Raji (cell line): Measurements from ENCODE around the gene GADD45GIP1.

Experiments used
- POLR2A ChIP-seq: IDR thresholded peaks from 2 replicates; pipeline ENCODE4 v1.6.1; 2011; ENCODE audit warnings: low read depth, low read length, control low read depth; ENCODE audit not compliant: insufficient read depth

GADD45GIP1 gene

DNA sequence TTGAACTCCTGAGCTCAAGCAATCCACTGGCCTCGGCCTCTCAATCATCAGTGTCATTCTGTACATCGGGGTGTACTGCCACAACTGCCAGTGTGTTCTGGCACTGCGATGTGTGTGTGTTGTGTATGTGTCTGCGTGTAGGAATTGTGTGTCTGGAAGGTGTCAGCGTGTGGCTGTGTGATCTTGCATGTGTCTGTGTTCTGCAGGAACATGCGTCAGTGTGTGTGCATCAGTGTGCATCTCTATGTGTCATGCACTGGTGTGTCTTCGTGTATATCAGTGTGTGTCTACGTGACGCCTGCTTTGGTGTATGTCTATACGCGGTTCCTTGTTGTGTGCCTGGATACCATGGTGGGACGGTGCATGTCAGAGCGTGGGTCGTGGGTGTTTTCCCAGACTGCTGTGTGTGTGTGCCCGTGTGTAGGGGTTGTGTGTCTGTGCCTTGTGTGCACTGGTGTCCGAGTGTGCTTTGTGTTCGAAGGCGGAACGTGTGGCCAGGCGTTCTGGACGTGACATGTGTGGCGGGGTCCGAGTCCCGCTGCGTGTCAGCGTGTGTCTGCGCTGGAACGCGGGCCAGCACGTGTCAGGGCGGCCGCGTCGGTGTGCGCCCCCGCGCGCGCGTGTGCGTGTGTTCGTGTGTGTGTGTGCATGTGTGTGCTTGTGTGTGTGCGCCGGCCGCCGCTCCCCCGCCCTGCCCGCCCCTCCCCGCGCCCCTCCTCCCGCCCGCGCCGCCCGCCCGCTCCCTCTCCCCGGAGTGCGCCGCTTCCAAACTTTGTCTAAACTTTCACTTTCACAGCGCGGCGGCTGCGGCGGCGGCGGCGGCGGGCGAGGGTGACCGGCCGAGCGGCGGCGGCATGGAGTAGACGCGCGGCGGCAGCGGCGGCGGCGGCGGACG, 37.9 kb upstream of the GADD45GIP1 start, which contains the start of gene NFIX:
Gene NFIX (plus strand): TSS at position 775 of the 895 bp plus-strand sequence. CDS start 363 bp downstream, outside the sequence.
- TF ChIP-seq POLR2A: no peak

DNA sequence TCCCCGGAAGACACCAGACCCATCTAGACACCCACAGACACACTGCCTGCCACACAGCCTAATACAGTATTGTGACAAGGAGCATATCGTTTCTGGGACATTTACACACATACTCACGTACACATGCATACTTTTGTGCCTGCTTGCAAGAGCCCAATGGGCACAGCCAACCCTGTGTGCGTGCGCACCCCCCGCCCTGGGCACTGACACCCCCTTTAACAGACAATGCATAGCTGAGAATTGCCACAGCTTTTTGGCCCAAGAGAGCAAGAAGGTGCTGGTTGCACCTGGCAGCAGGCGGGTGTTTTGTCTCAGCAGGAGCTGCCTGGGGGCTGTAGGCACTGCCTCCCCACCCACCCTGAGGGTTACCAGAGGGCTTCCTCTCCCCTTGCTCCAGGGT, 36.5 kb upstream of the GADD45GIP1 start:
- TF ChIP-seq POLR2A: no peak

DNA sequence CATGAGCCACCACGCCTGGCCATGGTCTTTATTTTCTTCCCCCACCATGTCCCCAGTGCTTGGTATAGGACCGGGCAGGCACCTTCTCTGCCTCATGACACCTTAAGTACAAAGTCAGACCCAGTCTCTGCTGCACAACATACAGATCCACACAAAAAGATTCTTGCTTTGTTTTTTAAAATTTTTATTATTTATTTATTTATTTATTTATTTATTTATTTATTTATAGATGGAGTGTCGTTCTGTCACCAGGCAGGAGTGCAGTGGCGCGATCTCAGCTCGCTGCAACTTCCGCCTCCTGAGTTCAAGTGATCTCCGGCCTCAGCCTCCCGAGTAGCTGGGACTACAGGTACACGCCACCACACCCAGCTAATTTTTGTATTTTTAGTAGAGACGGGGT, 35.7 kb upstream of the GADD45GIP1 start:
- no peak for TF ChIP-seq POLR2A

DNA sequence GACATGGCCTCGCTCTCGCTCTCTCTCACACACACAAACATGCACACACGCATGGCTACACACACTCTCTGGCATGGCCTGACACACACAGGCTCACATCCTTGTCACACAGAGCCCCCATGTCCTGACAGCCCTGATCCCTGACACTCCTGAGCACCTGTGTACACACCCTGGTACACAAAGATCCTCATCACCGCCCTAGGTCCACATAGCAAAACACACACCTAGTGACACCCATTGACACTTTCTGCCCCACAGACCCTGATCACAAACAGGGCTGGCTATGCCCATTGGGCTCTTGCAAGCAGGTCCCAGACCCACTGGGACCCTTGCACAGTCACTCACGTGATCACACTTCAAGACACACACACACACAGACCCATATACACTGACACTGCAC, 34.3 kb upstream of the GADD45GIP1 start:
- TF ChIP-seq POLR2A: no peak

DNA sequence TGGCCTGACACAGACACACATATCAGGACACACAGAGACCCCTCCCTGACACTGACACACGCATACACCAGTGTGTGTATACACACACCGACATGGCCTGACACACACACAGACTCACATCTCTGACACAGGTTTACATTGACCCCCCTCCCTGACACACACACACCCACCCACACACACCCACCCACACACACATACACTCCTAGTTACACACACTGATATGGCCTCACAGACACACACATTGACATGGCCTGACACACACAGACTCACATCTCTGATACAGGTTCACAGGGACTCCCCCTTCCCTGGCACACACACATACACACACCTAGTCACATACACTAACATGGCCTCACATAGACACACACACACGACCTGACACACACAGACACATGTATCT, 33.8 kb upstream of the GADD45GIP1 start:
- no peak for TF ChIP-seq POLR2A

DNA sequence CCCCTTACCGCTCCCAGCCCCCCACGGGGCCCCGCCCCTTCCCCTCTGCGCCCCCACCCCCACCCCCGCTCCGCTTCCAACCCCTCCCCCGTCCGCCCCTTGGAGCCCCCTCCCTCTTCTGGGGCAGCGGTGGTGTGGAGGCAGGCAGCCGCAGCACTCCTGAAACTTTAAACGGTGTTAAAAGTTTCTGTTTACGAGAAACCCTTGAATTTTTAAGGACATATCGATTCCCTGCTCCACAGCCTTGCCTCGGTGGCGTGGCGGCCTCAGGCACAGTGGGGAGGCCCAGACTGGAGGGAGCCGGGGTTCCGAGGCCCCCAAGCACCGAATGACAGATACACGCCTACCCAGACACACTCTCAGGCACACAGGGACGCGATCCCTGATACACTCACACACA, 33.4 kb upstream of the GADD45GIP1 start:
- no peak for TF ChIP-seq POLR2A

DNA sequence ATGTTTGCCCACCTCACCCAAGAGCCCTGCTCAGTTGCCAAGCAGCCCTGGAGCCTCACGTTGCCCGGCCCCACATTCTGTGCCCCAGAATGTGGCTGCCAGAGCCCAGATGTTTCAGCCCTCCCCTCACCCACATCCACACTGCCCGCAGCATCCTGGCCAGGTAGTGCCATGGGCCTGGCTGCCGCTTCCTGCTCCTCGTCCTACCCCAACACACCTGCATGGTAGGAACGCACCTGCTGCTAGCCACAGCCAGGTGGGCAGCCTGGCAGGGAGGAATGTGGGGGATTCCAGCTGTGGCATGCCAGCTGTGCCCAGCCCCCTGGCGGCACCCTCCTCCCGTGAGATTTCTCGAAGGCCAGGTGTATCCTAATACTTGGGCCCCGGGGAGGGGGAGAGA, 30.8 kb upstream of the GADD45GIP1 start:
- no peak for TF ChIP-seq POLR2A

DNA sequence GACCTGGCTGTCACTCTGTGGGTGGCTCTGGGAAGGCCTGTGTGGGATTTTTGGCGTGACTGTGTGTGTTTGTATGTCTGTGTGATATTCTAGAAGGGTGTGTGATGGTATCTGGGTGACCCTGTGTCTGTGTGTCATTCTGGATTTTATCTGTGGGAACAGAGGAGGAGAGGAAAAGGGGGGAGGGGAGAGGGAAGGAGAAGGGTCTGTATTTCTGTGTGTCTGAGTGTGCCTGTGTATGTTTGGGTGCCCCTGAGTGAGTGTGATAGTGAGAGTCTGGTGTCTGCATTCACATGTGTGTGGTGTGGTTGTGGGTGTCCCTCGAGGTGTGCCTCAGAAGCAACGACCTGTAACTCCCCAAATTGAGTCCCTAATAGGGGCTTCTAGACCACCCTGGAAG, 30.2 kb upstream of the GADD45GIP1 start:
- no peak for TF ChIP-seq POLR2A

DNA sequence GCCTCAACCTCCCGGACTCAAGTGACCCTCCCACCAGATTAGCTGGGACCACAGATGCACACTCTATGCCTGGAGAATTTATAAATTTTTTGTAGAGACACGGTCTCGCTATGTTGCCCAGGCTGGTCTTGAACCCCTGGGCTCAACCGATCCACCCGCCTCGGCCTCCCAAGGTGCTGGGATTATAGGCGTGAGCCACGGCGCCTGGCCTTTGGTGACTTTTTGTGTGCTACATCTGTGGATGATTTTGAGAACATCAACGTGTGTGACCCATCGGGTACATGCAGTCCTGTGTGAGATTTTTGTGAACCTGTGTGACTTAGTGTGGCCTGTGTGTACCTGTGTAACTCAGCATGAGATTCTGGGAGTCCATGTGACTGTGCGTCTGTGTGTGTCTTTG, 29.7 kb upstream of the GADD45GIP1 start:
- no peak for TF ChIP-seq POLR2A

DNA sequence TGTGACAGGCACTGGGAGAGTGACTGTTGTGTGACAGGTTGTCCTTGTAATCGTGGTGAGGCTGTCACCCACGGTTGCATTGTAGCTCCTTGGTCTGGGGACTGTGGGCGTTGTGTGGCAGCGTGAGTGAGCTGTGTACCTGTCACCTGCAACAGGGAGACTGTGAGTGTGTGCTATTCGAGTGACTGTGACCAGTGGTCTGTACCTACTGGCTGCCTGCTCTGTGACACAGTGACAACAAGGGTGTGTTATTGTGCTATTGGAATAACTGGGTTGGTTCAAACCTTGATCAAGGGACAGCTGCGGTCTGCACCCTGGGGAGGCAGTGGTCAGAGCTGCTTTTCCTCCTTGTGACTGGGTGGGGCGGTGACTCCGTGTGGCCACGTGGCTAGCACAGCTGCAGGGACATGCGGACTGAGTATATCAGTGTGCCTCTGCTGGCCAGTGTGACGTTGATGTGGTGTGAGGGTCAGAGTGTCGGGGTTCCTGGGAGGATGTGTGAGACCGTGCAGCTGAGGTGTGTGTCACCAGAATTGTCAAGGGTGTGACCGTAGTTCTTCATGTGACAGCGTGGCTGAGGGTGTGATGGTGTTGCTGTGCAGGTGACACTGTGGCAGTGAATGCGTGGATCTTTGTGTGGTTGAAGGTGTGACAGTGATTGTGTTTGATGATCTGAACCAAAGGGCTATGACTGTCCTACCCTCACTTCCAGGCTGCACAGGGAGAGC, 28.2 kb upstream of the GADD45GIP1 start:
- no peak for TF ChIP-seq POLR2A

DNA sequence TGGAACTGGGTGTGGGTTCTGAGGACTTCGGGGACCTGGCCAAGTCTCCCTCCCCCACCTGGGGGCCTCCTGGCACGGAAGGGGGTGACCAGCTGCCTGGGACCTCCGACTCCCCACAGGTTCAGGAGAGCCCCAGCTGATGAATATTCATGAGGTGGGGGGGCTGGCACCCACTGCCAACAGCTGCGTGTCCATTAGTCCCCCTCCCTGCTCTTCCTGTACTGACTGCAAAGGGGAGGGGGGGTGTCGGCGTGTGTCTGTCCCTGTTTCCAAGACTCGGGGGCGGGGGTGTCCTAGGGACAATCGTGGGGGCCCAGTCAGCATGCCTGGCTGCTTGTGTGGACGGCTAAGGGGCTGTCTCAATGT, 27.6 kb upstream of the GADD45GIP1 start:
- TF ChIP-seq POLR2A: no peak

DNA sequence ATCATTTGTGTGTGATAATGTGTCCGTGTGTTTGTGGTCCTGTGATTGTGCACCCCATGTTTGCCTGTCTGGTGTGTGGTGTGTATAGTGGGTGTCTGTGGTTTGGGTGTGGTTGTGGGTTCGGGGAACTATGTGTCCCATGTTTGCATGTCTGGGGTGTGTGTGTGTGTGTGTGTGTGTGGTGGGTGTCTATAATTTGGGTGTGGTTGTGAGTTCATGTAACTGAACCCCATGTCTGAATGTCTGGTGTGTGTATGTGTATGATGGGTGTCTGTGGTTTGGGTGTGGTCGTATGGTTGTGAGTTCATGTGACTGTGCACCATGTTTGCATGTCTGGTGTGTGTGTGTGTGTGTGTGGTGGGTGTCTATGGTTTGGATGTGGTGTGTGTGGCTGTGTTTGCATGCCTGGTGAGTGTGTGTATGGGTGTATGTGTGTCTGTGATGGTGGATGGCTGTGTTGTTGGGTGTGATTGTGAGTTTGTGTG, 27.2 kb upstream of the GADD45GIP1 start:
- TF ChIP-seq POLR2A: no peak

DNA sequence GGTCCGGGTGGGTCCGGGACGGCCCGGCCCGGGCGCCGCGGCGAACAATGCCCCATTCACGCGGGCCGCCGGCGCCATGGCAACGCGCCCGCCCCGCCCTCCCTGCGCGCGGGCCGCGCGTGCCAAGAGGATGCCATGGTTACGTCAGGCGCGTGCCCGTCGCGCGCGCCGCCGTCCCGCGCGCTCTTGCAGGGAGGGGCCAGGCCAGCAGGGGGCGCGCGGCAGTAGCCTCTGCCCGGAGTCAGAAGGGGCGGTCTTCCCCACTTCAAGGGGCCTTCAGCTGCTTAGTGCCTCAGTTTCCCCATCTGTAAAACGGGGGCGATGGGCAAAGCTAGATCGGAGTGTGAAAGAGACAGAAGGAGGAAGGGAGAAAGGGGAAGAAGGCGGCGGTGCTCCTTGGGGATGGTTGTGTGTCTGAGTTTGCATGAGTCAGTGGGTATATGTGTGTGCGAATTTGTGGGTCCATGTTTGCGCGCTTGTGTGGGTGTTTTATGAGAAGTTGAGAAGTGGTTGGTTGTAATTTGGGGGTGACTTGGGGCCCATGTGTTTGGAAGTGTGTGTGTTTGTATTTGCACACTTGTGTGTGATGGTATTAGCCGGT, 26.6 kb upstream of the GADD45GIP1 start:
- TF ChIP-seq POLR2A: no peak

DNA sequence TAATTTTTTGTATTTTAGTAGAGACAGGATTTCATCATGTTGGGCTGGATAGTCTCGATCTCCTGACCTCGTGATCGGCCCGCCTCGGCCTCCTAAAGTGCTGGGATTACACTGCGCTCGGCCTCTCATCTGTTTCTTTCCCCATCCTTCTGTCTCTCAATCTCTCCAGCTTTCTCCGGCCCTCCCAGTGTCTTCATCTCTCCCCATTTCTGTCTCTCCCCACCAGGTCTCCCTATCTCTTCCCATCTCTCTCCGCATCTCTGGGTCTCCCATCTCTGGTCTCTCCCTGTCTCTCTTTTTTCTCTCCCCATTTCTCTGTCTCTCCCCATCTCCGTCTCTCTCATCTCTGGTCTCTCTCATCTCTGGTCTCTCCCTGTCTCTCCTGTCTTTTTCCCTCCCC, 26.1 kb upstream of the GADD45GIP1 start:
- TF ChIP-seq POLR2A: no peak

DNA sequence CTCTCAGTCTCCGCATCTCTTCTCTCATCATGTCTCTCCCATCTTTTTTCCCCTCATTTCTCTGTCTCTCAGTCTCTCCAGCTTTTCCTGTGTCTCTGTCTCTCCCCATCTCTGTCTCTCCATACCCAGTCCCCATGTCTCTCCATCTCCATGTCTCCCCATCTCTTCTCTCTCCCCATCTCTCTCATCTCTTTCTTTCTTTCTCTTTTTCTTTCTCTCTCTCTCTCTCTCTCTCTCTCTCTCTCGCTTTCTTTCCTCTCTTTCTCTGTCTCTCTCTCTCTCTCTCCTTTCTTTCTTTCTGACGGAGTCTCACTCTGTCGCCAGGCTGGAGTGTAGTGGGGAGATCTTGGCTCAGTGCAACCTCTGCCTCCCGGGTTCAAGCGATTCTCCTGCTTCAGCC, 25.6 kb upstream of the GADD45GIP1 start:
- TF ChIP-seq POLR2A: no peak

DNA sequence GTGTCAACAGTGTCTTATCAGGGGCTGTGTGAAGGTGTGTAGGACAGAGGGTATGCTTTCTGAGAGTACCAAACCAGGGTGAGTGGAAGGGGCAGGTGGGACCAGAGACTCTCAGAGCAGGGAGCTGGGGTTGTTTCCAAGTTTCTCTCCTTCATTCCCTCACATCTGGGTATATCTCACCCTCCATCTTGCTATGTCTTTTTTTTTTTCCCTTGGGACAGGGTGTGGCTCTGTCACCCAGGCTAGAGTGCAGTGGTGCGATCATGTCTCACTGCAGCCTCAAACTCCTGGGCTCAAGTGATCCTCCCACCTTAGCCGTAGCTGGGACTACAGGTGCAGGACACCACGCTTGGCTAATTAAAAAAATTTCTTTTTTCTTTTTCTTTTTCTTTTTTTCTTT, 23.0 kb upstream of the GADD45GIP1 start:
- no peak for TF ChIP-seq POLR2A

DNA sequence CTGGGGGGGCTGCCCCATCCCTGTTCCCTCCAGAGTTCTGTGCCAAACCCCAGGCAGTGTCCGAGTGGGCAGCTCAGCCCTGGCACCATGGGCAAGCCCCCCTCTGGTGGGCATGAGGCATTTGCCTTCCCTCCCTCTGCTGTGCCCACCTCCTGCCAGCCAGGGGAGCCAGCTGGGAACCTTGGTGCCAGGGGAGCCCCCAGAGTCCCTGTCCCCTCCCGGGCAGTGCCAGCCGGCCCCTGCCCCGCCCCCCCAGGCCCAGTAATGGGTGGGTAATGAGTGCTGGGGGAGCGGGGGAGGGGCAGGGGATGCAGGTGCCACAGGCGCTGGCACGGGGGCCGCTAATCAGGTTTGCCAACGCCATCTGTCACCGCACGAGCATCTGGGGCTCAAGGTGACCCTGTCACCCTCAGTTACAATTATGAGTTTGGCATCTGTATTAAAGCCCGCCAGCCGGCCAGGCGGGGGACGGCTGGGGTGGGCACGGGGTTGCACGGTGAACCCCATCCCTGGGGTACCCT, 18.3 kb upstream of the GADD45GIP1 start:
- no peak for TF ChIP-seq POLR2A
